ENCODE data around the gene MBTPS1.

Gene MBTPS1

GRCh38 chr16:84050316-84050715 lies 66.4 kb downstream of the MBTPS1 start:
- no peak overlapping the region for H3K9ac ChIP-seq (ENCODE audit: low read length)
- peaks cover 39% of the 10 kb centered on the region for H3K36me3 ChIP-seq (ENCODE audit: insufficient read depth, low read length)
- H3K27ac ChIP-seq (ENCODE audit: low read depth, low read length, poor library complexity, severe bottlenecking), result no peak overlapping the region
- no peak overlapping the region for H2AFZ ChIP-seq (ENCODE audit: low read length)
- H3K4me2 ChIP-seq (ENCODE audit: low read length), result no peak overlapping the region
- no peaks in the 10 kb centered on the region for H3F3A ChIP-seq (ENCODE audit: insufficient read depth, low read length)
- no peak overlapping the region for H3K4me3 ChIP-seq (ENCODE audit: low read depth, low read length, poor library complexity, severe bottlenecking)
- no peaks in the 10 kb centered on the region for H3K79me2 ChIP-seq (ENCODE audit: insufficient read depth, low read length)
- no peak for TF ChIP-seq EZH2 (IDR thresholded peaks at IDR 0.05; ENCODE audit: borderline replicate concordance, low read length)
- no peak for TF ChIP-seq CTCF (IDR thresholded peaks at IDR 0.05; ENCODE audit: low read length)
- no peaks in the 10 kb centered on the region for H4K20me1 ChIP-seq (ENCODE audit: insufficient read depth, low read length)
- no peaks in the 10 kb centered on the region for H3K4me1 ChIP-seq (ENCODE audit: insufficient read depth, low read length, severe bottlenecking)
- H3K9me2 ChIP-seq (ENCODE audit: low read depth, low read length), result no peaks in the 10 kb centered on the region
- no peaks in the 10 kb centered on the region for H3K27me3 ChIP-seq (ENCODE audit: insufficient read depth, low read length)
- no peaks in the 10 kb centered on the region for H3K9me3 ChIP-seq (ENCODE audit: low read length)

- H3K27me3 ChIP-seq (ENCODE audit: insufficient read depth, low read length), result no peaks in the 10 kb centered on the region
- H4K20me1 ChIP-seq (ENCODE audit: insufficient read depth, low read length), result no peaks in the 10 kb centered on the region
- no peak overlapping the region for H3K4me3 ChIP-seq (ENCODE audit: low read depth, low read length, poor library complexity, severe bottlenecking)
- H3K9me2 ChIP-seq (ENCODE audit: low read depth, low read length), result no peaks in the 10 kb centered on the region
- H3K4me2 ChIP-seq (ENCODE audit: low read length), result no peak overlapping the region
- no peaks in the 10 kb centered on the region for H3K79me2 ChIP-seq (ENCODE audit: insufficient read depth, low read length)
- no peak overlapping the region for H2AFZ ChIP-seq (ENCODE audit: low read length)
- no peaks in the 10 kb centered on the region for H3K9me3 ChIP-seq (ENCODE audit: low read length)
- no peaks in the 10 kb centered on the region for H3F3A ChIP-seq (ENCODE audit: insufficient read depth, low read length)
- no peak overlapping the region for H3K9ac ChIP-seq (ENCODE audit: low read length)
- TF ChIP-seq EZH2 (IDR thresholded peaks at IDR 0.05; ENCODE audit: borderline replicate concordance, low read length) (no peak), CTCF (IDR thresholded peaks at IDR 0.05; ENCODE audit: low read length) (no peak)
- no peak overlapping the region for H3K27ac ChIP-seq (ENCODE audit: low read depth, low read length, poor library complexity, severe bottlenecking)
- H3K4me1 ChIP-seq (ENCODE audit: insufficient read depth, low read length, severe bottlenecking), result no peaks in the 10 kb centered on the region
- peaks cover 31% of the 10 kb centered on the region for H3K36me3 ChIP-seq (ENCODE audit: insufficient read depth, low read length)
Observed at GRCh38 chr16:84049403-84050060, 67.2 kb downstream of the MBTPS1 start.

- no peaks in the 10 kb centered on the region for H4K20me1 ChIP-seq (ENCODE audit: insufficient read depth, low read length)
- H3K36me3 ChIP-seq (ENCODE audit: insufficient read depth, low read length), result peaks cover 25% of the 10 kb centered on the region
- no peak overlapping the region for H3K4me3 ChIP-seq (ENCODE audit: low read depth, low read length, poor library complexity, severe bottlenecking)
- H2AFZ ChIP-seq (ENCODE audit: low read length), result no peak overlapping the region
- H3F3A ChIP-seq (ENCODE audit: insufficient read depth, low read length), result no peaks in the 10 kb centered on the region
- no peaks in the 10 kb centered on the region for H3K9me3 ChIP-seq (ENCODE audit: low read length)
- H3K27me3 ChIP-seq (ENCODE audit: insufficient read depth, low read length), result no peaks in the 10 kb centered on the region
- H3K27ac ChIP-seq (ENCODE audit: low read depth, low read length, poor library complexity, severe bottlenecking), result no peak overlapping the region
- H3K4me1 ChIP-seq (ENCODE audit: insufficient read depth, low read length, severe bottlenecking), result no peaks in the 10 kb centered on the region
- no peak for TF ChIP-seq CTCF (IDR thresholded peaks at IDR 0.05; ENCODE audit: low read length)
- TF ChIP-seq EZH2 (IDR thresholded peaks at IDR 0.05; ENCODE audit: borderline replicate concordance, low read length), result no peak
- no peaks in the 10 kb centered on the region for H3K79me2 ChIP-seq (ENCODE audit: insufficient read depth, low read length)
- H3K9ac ChIP-seq (ENCODE audit: low read length), result no peak overlapping the region
- H3K9me2 ChIP-seq (ENCODE audit: low read depth, low read length), result no peaks in the 10 kb centered on the region
- no peak overlapping the region for H3K4me2 ChIP-seq (ENCODE audit: low read length)
Observed at GRCh38 chr16:84048871-84049270, 67.9 kb downstream of the MBTPS1 start.

All from OCI-LY1 (cell line).